Lower leg skin (tissue), 4 donors: Measurements from ENCODE around the gene USP46. TPM values are rescaled to one million over a fixed set of nuclear protein-coding genes. Genes with fewer than 3 reads are reported as not detected.
A peak's percentile ranks its signal among the peaks of the same experiment; 100 is the strongest.

Experiments
- DNase-seq, 2 donors: peaks; one replicate each; pipeline ENCODE4 v3.0.0-alpha.2; 2019; ENCODE audit warnings: low spot score in 2 of 2
- H3K4me3 ChIP-seq: fragments of 200-600 bp; sonication (generic); 2 replicates; pipeline ENCODE4 v1.5.1; 2017; ENCODE audit warnings: mild to moderate bottlenecking, low read depth; ENCODE audit not compliant: poor library complexity, severe bottlenecking
- CTCF ChIP-seq, 3 donors: fragments of 450-650 bp; IDR thresholded peaks; one replicate each; pipeline ENCODE4 v1.5.1; 2016; ENCODE audit warnings: antibody characterized with exemption in 3 of 3, mild to moderate bottlenecking in 3 of 3, moderate library complexity in 2 of 3
- POLR2A ChIP-seq, 2 donors: fragments of 450-650 bp; IDR thresholded peaks; one replicate each; pipeline ENCODE4 v1.6.1; 2016 to 2017; ENCODE audit warnings: antibody characterized with exemption in 2 of 2, mild to moderate bottlenecking in 1 of 2, moderate library complexity in 1 of 2
- WGBS, 2 donors: methylation state at CpG; one replicate each; pipeline ENCODE4 v1.1.5; 2018; 5-methylcytosine and 5-hydroxymethylcytosine counted together
- intact Hi-C: fragments of 100-400 bp; cut with DNase I; formaldehyde crosslinking; loops from one replicate; pipeline ENCODE4 v1.15.0; 2023; ENCODE audit warnings: low total_unique reads
- total RNA-seq, 4 donors: library from RNA; depleted of rRNA; stranded (reverse); fragments of >200 nt; gene quantifications; one replicate each; pipeline ENCODE4 v1.1.0, GENCODE V29; 2016

USP46 gene
- total RNA-seq, 4 donors from 2014 or later, result 7.5 to 16.7 (median 12.5) TPM

GRCh38 chr4:52660643-52661042 is 1.5 kb upstream of the USP46 start:
- intact Hi-C loops, result no loop called here
- H3K4me3 ChIP-seq, result no peak overlapping the region
- WGBS, 2 donors, result 96% methylated on average over 6 of the region's 6 CpGs
- no peak for DNase-seq
- TF ChIP-seq POLR2A (IDR thresholded peaks at IDR 0.05) (no peak), CTCF (IDR thresholded peaks at IDR 0.05) (no peak)

DNA sequence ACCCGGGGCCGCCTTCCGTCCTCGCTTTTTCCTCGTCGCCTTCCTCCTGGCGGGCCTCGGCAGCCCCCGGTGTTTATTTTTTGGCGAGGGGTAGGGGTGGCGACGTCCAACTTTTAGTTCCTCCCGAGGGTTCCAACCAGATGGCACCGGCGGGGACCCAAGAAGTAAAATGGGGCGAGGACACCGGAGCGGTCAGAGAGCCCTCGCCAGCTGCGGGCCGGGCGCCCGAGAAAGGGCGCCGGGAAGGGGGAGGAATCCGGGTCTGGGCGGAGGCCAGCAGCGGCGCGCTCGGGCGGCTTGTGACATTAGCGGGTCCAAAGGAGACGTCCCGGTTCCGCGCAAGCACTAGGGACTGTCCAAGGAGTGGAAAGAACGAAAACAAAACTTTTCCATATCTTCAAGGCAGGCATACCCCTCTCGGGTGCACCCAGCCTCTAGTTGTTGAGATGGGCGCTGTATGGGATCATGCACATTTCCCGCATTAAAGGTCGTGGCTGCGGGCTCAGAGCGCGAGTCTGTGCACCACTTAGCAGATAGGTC is 691 bp upstream of the USP46 start:
- 1 to 2% methylated on average over 32 to 41 of the region's 45 CpGs for WGBS, 2 donors
- intact Hi-C loops, result loop anchor here (10.0 kb wide), 1 partner anchor 55 kb away; no protein-coding TSS in a partner anchor
- TF ChIP-seq CTCF (IDR thresholded peaks at IDR 0.05) (no peak), POLR2A (IDR thresholded peaks at IDR 0.05) (no peak)
- peak overlapping the region; percentile 82 for H3K4me3 ChIP-seq
- DNase-seq, result peak; percentile 41 to 93

GRCh38 chr4:52658641-52659000 is 480 bp downstream of the USP46 start:
- WGBS, 2 donors, result 0 to 1% methylated on average over 8 to 12 of the region's 33 CpGs
- TF ChIP-seq CTCF (IDR thresholded peaks at IDR 0.05), result no peak
- TF ChIP-seq POLR2A (IDR thresholded peaks at IDR 0.05), result no peak
- peak overlapping the region; percentile 74 for H3K4me3 ChIP-seq
- no peak for DNase-seq
- intact Hi-C loops, result loop anchor here (10.0 kb wide), 1 partner anchor 56 kb away; no protein-coding TSS in a partner anchor

DNA sequence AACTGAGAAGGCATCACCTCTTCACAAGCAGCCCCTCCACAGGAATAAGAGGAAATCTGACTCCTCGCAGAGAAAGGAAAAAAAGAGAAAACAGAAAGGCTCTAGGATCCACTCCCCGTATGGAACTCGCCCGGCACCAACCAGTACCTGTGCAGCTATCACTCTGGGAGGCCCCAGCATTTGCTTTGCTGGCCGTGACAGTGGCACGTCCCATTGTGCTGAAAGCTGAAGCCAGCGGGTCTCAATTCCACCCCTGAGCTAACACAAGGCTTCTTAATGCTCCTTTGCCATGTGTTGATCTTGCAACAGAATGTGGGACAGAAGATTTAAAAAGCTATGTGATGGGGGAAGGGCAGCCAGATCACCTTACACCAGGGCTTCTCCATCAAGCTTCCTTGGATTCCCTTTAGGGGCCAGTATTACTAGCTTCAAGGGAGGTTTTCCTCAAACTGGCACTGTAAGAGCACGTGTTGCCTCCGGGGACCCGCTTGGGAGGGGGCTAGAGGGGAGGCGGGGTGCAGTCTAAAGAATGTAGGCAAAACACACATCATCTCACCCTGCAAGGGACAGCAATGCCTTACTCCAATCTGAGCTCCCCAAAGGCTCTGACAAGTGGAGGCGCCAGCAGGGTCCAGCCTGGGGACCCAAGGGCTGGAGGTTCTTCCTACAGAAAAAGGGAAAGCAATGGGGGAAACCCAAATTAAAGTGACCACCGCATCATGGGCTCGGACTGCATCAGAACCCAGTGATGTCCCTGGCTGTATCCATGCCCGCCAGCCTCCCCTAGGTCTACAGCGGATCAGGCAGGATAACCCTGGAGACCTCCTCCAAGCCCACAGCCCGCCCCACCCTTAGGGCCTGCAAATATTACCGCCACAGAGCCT is 1.2 kb downstream of the USP46 start:
- DNase-seq, result peak in 1 of 2 donors; percentile 84
- intact Hi-C loops, result loop anchor here (10.0 kb wide), 1 partner anchor 57 kb away; no protein-coding TSS in a partner anchor
- no peak for TF ChIP-seq POLR2A (IDR thresholded peaks at IDR 0.05)
- TF ChIP-seq CTCF (IDR thresholded peaks at IDR 0.05), result no peak
- 52% methylated on average over 18 of the region's 18 CpGs for WGBS, 2 donors
- peak overlapping the region; percentile 74 for H3K4me3 ChIP-seq

DNA sequence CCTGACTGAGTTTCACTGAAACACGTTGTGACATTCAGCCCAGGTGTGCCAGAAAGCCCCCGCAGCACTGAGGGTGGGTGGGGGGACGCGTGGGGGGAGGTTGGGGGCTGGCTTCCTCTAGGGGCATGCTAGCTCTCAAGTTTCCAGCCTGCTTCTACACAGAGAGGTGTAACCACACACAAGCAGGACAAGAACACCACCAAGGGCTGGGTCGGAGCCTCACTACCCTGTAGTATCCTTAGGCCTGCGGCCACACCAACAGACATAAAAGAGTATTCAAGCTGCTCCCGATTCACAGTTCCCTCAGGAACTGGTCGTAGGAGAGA is 1.8 kb downstream of the USP46 start:
- H3K4me3 ChIP-seq, result no peak overlapping the region
- no peak for TF ChIP-seq CTCF (IDR thresholded peaks at IDR 0.05)
- no peak for TF ChIP-seq POLR2A (IDR thresholded peaks at IDR 0.05)
- WGBS, 2 donors, result 71 to 86% methylated on average over 6 to 8 of the region's 8 CpGs
- no peak for DNase-seq
- intact Hi-C loops, result loop anchor here (10.0 kb wide), 1 partner anchor 58 kb away; no protein-coding TSS in a partner anchor
